Peyer's patch (tissue), 4 donors: ENCODE data around the gene TMEM131L.

ENCODE experiments used
- CTCF ChIP-seq, 6 experiments: fragments of 450-650 bp in 4 of 6; fragments of 200-600 bp in 2 of 6; sonication (generic) in 1 of 6; IDR thresholded peaks; one replicate each; pipeline ENCODE4 v1.5.1; 2017 to 2019; ENCODE audit warnings: antibody characterized with exemption in 6 of 6, mild to moderate bottlenecking in 3 of 6, moderate library complexity in 1 of 6
- POLR2A ChIP-seq, 2 donors: fragments of 450-650 bp; IDR thresholded peaks; one replicate each; pipeline ENCODE4 v1.5.1; 2017; ENCODE audit warnings: antibody characterized with exemption in 2 of 2, mild to moderate bottlenecking in 2 of 2, moderate library complexity in 2 of 2

- TF ChIP-seq CTCF (IDR thresholded peaks at IDR 0.05) = no peak
- TF ChIP-seq POLR2A (IDR thresholded peaks at IDR 0.05) = no peak
Measured at GRCh38 chr4:153582954-153583702, 117.0 kb downstream of the TMEM131L start.
